Erythroblast (primary cell): Measurements from ENCODE around the gene DNAJA2.

ENCODE experiments used
- GATA1 ChIP-seq: IDR thresholded peaks from 2 replicates; pipeline ENCODE4 v1.6.1; 2011; ENCODE audit warnings: low read depth, mild to moderate bottlenecking, control low read depth, low read length, moderate library complexity
- POLR2A ChIP-seq: IDR thresholded peaks from 2 replicates; pipeline ENCODE4 v1.6.1; 2011; ENCODE audit warnings: mild to moderate bottlenecking, low read length

GRCh38 chr16:47013172-47013571, 39.7 kb upstream of the DNAJA2 start:
- no peak for TF ChIP-seq POLR2A
- no peak for TF ChIP-seq GATA1
